H9 (cell line): ENCODE results near the gene MARS1. TPM values are rescaled to one million over a fixed set of nuclear protein-coding genes. Genes with fewer than 3 reads are reported as not detected.

Experiments used
- DNase-seq: peaks from one replicate; pipeline ENCODE4 v3.0.0-alpha.2; 2017
- H2AFZ ChIP-seq: one replicate; pipeline ENCODE4 v1.6.1; 2013; ENCODE audit warnings: mild to moderate bottlenecking, low read length, control low read depth, moderate library complexity
- H2AK5ac ChIP-seq: 2 replicates; pipeline ENCODE4 v1.6.1; 2013; ENCODE audit warnings: low read length, control low read depth, mixed read lengths; ENCODE audit not compliant: insufficient read length
- H2BK120ac ChIP-seq: one replicate; pipeline ENCODE4 v1.6.1; 2013; ENCODE audit warnings: low read depth, mild to moderate bottlenecking, low read length, control low read depth, inconsistent platforms; ENCODE audit not compliant: poor library complexity, severe bottlenecking
- H2BK12ac ChIP-seq: 2 replicates; pipeline ENCODE4 v1.6.1; 2013; ENCODE audit warnings: low read length, control low read depth, mixed read lengths, low read depth; ENCODE audit not compliant: insufficient read length
- H2BK15ac ChIP-seq: 2 replicates; pipeline ENCODE4 v1.6.1; 2013; ENCODE audit warnings: low read depth, low read length, control low read depth
- H2BK20ac ChIP-seq: one replicate; pipeline ENCODE4 v1.6.1; 2013; ENCODE audit warnings: low read depth, mild to moderate bottlenecking, low read length, control low read depth, inconsistent platforms; ENCODE audit not compliant: poor library complexity, severe bottlenecking
- H2BK5ac ChIP-seq: 2 replicates; pipeline ENCODE4 v1.6.1; 2013; ENCODE audit warnings: low read length, control low read depth, mixed read lengths; ENCODE audit not compliant: insufficient read length
- H3K14ac ChIP-seq: 2 replicates; pipeline ENCODE4 v1.6.1; 2013; ENCODE audit warnings: low read length, control low read depth; ENCODE audit not compliant: insufficient read depth
- H3K18ac ChIP-seq: 2 replicates; pipeline ENCODE4 v1.6.1; 2013; ENCODE audit warnings: low read depth, mild to moderate bottlenecking, mixed read lengths, low read length, control low read depth; ENCODE audit not compliant: insufficient read length
- H3K23ac ChIP-seq: 2 replicates; pipeline ENCODE4 v1.6.1; 2013; ENCODE audit warnings: low read length, control low read depth, mixed read lengths, low read depth; ENCODE audit not compliant: insufficient read length
- H3K23me2 ChIP-seq: 2 replicates; pipeline ENCODE4 v1.6.1; 2013; ENCODE audit warnings: low read depth, mild to moderate bottlenecking, mixed read lengths, low read length, control low read depth; ENCODE audit not compliant: insufficient read length, poor library complexity, severe bottlenecking
- H3K27ac ChIP-seq: 2 replicates; pipeline ENCODE4 v1.5.1; 2013; ENCODE audit warnings: low read length, control low read depth, mixed read lengths, low read depth; ENCODE audit not compliant: insufficient read length
- H3K27me3 ChIP-seq: 2 replicates; pipeline ENCODE4 v1.6.1; 2013; ENCODE audit warnings: low read length, control low read depth, inconsistent platforms; ENCODE audit not compliant: insufficient read depth
- H3K4ac ChIP-seq: 2 replicates; pipeline ENCODE4 v1.6.1; 2013; ENCODE audit warnings: low read depth, mild to moderate bottlenecking, control low read depth, inconsistent platforms, low read length, moderate library complexity
- H3K4me1 ChIP-seq: 2 replicates; pipeline ENCODE4 v1.6.1; 2013; ENCODE audit warnings: low read length, control low read depth, inconsistent platforms; ENCODE audit not compliant: insufficient read depth
- H3K4me2 ChIP-seq: 2 replicates; pipeline ENCODE4 v1.6.1; 2013; ENCODE audit warnings: low read length, control low read depth, mixed read lengths; ENCODE audit not compliant: insufficient read length, insufficient read depth
- H3K56ac ChIP-seq: 2 replicates; pipeline ENCODE4 v1.6.1; 2013; ENCODE audit warnings: low read depth, mild to moderate bottlenecking, mixed read lengths, low read length, control low read depth; ENCODE audit not compliant: insufficient read length
- H3K79me1 ChIP-seq: 2 replicates; pipeline ENCODE4 v1.6.1; 2013; ENCODE audit warnings: low read depth, mild to moderate bottlenecking, moderate library complexity, low read length, control low read depth, inconsistent platforms; ENCODE audit not compliant: insufficient read depth, poor library complexity, severe bottlenecking
- H3K79me2 ChIP-seq: 2 replicates; pipeline ENCODE4 v1.6.1; 2013; ENCODE audit warnings: low read length, control low read depth, inconsistent platforms; ENCODE audit not compliant: insufficient read depth
- H3K9ac ChIP-seq: 2 replicates; pipeline ENCODE4 v1.6.1; 2013; ENCODE audit warnings: low read length, control low read depth, mixed read lengths; ENCODE audit not compliant: insufficient read length; ENCODE audit errors: extremely low read depth
- H3K9me3 ChIP-seq: one replicate; pipeline ENCODE4 v1.6.1; 2013; ENCODE audit warnings: low read depth, low read length, inconsistent platforms; ENCODE audit not compliant: control insufficient read depth
- H3T11ph ChIP-seq: one replicate; pipeline ENCODE4 v1.6.1; 2013; ENCODE audit warnings: mild to moderate bottlenecking, low read length, control low read depth, inconsistent platforms
- H4K20me1 ChIP-seq: one replicate; pipeline ENCODE4 v1.6.1; 2013; ENCODE audit not compliant: control insufficient read depth, insufficient read length, insufficient read depth
- H4K5ac ChIP-seq: 2 replicates; pipeline ENCODE4 v1.6.1; 2013; ENCODE audit warnings: low read depth, mild to moderate bottlenecking, mixed read lengths, low read length, control low read depth; ENCODE audit not compliant: insufficient read length
- H4K8ac ChIP-seq: replicated peaks from 2 replicates; pipeline ENCODE4 v1.6.1; 2013; ENCODE audit warnings: low read length, control low read depth, mixed read lengths, low read depth; ENCODE audit not compliant: insufficient read length
- H4K91ac ChIP-seq: 2 replicates; pipeline ENCODE4 v1.6.1; 2013; ENCODE audit warnings: low read depth, mild to moderate bottlenecking, moderate library complexity, mixed read lengths, low read length, control low read depth; ENCODE audit not compliant: insufficient read length
- H3K27ac Mint-ChIP-seq, 3 experiments: 2 replicates in 2 of 3; 3 replicates in 1 of 3; pipeline ENCODE4 v1.8.0; 2020 to 2021; ENCODE audit warnings: mixed read lengths in 3 of 3, mild to moderate bottlenecking in 1 of 3, moderate library complexity in 1 of 3
- H3K27me3 Mint-ChIP-seq: 2 replicates; pipeline ENCODE4 v1.8.0; 2021; ENCODE audit warnings: low read depth, mild to moderate bottlenecking, moderate library complexity, mixed read lengths
- H3K36me3 Mint-ChIP-seq, 3 experiments: 2 replicates in 2 of 3; 3 replicates in 1 of 3; pipeline ENCODE4 v1.8.0; 2020 to 2021; ENCODE audit warnings: low read depth in 3 of 3, mixed read lengths in 3 of 3; ENCODE audit not compliant: insufficient read depth in 1 of 3
- H3K4me1 Mint-ChIP-seq, 2 experiments: 2 replicates each; pipeline ENCODE4 v1.8.0; 2020; ENCODE audit warnings: mixed read lengths in 2 of 2
- H3K4me3 Mint-ChIP-seq, 2 experiments: 2 replicates in 1 of 2; 3 replicates in 1 of 2; pipeline ENCODE4 v1.8.0; 2020 to 2021; ENCODE audit warnings: mild to moderate bottlenecking in 2 of 2, mixed read lengths in 2 of 2, moderate library complexity in 1 of 2
- H3K9me3 Mint-ChIP-seq, 2 experiments: 2 replicates in 1 of 2; 3 replicates in 1 of 2; pipeline ENCODE4 v1.8.0; 2020; ENCODE audit warnings: mild to moderate bottlenecking in 2 of 2, mixed read lengths in 2 of 2, moderate library complexity in 1 of 2
- WGBS: extraction: QIAGEN DNeasy Blood & Tissue Kit; methylation state at CpG from one replicate; pipeline ENCODE4 v1.1.7; 2013; ENCODE audit warnings: missing lambda C conversion rate, low lambda C conversion rate, mixed read lengths; ENCODE audit not compliant: insufficient read length; ENCODE audit errors: extremely low coverage; 5-methylcytosine and 5-hydroxymethylcytosine counted together
- total RNA-seq: library from RNA; stranded (reverse); gene quantifications from 2 replicates; pipeline ENCODE4 v1.2.1, GENCODE V29; 2021
- TF ChIP-seq, protein P1 (sequence below): fragments of 200-600 bp; sonication (generic); conservative IDR thresholded peaks from 3 replicates; pipeline ENCODE4 v1.8.0; 2021; ENCODE audit warnings: antibody characterized with exemption, mild to moderate bottlenecking

Gene MARS1
- total RNA-seq, 1 experiment from 2014 or later, result 368 TPM

DNA sequence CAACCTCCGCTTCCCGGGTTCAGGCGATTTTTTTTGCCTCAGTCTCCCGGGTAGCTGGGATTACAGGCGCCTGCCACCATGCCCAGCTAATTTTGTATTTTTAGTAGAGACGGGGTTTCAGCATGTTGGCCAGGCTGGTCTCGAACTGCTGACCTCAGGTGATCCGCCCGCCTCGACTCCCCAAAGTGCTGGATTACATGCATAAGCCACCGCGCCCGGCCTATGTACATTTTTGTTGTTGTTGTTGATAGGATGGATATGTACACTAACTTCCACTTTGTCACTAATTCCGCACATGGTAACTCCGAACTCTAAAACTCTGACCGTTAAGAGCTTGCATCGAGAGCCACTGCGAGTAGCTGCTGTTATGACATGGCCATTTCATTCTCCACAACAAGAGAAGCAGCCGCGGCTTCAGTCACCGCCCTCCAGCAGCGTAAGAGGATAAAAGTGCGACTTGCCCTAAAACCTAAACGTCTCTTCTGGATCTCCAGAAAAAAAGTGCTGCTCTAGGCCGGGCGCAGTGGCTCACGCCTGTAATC lies 742 bp upstream of the MARS1 start:
- no peaks in the 10 kb centered on the region for H3K27me3 Mint-ChIP-seq
- no peak overlapping the region for H3K9ac ChIP-seq
- no peak for DNase-seq
- H3T11ph ChIP-seq, result no peak overlapping the region
- H2BK15ac ChIP-seq, result no peak overlapping the region
- no peak overlapping the region for H3K18ac ChIP-seq
- no peak overlapping the region for H3K27ac Mint-ChIP-seq
- H4K91ac ChIP-seq, result no peak overlapping the region
- H3K36me3 Mint-ChIP-seq, result peaks cover 38 to 43% (median 39%) of the 10 kb centered on the region in 3 experiments
- WGBS, result no CpG with 5 or more reads among the region's 27 CpGs
- peaks cover 14% of the 10 kb centered on the region in 2 experiments for H3K4me1 Mint-ChIP-seq
- no peak overlapping the region for H2AFZ ChIP-seq
- H3K27me3 ChIP-seq, result no peaks in the 10 kb centered on the region
- H4K8ac ChIP-seq, result no peak overlapping the region
- H3K9me3 ChIP-seq, result no peaks in the 10 kb centered on the region
- H2BK120ac ChIP-seq, result no peak overlapping the region
- peaks cover 0 to 2% of the 10 kb centered on the region in 2 experiments; a peak in 1 of 5 replicates for H3K9me3 Mint-ChIP-seq
- H2BK12ac ChIP-seq, result no peak overlapping the region
- no peak overlapping the region for H3K56ac ChIP-seq
- no peak overlapping the region for H2BK5ac ChIP-seq
- no peak overlapping the region for H3K4ac ChIP-seq
- H3K4me3 Mint-ChIP-seq, result peak overlapping the region; percentile 96 to 97
- TF ChIP-seq, protein P1, sequence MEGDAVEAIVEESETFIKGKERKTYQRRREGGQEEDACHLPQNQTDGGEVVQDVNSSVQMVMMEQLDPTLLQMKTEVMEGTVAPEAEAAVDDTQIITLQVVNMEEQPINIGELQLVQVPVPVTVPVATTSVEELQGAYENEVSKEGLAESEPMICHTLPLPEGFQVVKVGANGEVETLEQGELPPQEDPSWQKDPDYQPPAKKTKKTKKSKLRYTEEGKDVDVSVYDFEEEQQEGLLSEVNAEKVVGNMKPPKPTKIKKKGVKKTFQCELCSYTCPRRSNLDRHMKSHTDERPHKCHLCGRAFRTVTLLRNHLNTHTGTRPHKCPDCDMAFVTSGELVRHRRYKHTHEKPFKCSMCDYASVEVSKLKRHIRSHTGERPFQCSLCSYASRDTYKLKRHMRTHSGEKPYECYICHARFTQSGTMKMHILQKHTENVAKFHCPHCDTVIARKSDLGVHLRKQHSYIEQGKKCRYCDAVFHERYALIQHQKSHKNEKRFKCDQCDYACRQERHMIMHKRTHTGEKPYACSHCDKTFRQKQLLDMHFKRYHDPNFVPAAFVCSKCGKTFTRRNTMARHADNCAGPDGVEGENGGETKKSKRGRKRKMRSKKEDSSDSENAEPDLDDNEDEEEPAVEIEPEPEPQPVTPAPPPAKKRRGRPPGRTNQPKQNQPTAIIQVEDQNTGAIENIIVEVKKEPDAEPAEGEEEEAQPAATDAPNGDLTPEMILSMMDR, result no peak
- H2BK20ac ChIP-seq, result no peak overlapping the region
- peaks cover 2% of the 10 kb centered on the region; the same call in 1 of the 2 replicates for H3K4me1 ChIP-seq
- H4K20me1 ChIP-seq, result no peaks in the 10 kb centered on the region
- H3K4me2 ChIP-seq, result no peak overlapping the region
- H4K5ac ChIP-seq, result no peak overlapping the region
- no peak overlapping the region for H3K27ac ChIP-seq
- no peak overlapping the region for H3K23ac ChIP-seq
- no peaks in the 10 kb centered on the region for H3K79me1 ChIP-seq
- H3K79me2 ChIP-seq, result peaks cover 8% of the 10 kb centered on the region; the same call in 1 of the 2 replicates
- peaks cover 5% of the 10 kb centered on the region for H3K23me2 ChIP-seq
- no peak overlapping the region for H3K14ac ChIP-seq
- H2AK5ac ChIP-seq, result no peak overlapping the region
